GM21360 (cell line): ENCODE data around the gene CDCA3.

Experiments
- ATAC-seq: cut with Tn5 transposase; IDR thresholded peaks from one replicate; pipeline ENCODE4 v1.9.1; 2021; ENCODE audit warnings: mild to moderate bottlenecking, moderate library complexity; ENCODE audit not compliant: unreplicated experiment

Gene CDCA3

DNA sequence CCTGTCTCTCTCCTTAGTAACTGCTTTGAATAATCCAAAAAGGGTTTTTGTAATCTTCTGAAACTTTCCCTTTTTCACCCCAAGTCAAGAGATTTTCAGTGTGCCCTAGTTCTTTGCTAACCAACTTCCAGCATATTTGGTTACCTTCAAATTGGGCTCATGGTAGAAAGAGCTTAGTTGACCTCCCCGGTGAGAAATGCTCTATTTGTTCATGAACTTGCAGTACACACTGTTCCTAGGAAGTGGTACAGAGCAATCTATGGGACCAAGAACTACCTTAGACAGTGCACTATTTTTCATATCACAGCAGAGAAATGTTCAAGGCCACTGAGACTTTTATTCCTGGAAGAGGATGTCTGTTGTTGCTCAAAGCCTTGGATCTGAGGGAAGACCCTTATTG, 2.5 kb upstream of the CDCA3 start:
- ATAC-seq, result no peak

DNA sequence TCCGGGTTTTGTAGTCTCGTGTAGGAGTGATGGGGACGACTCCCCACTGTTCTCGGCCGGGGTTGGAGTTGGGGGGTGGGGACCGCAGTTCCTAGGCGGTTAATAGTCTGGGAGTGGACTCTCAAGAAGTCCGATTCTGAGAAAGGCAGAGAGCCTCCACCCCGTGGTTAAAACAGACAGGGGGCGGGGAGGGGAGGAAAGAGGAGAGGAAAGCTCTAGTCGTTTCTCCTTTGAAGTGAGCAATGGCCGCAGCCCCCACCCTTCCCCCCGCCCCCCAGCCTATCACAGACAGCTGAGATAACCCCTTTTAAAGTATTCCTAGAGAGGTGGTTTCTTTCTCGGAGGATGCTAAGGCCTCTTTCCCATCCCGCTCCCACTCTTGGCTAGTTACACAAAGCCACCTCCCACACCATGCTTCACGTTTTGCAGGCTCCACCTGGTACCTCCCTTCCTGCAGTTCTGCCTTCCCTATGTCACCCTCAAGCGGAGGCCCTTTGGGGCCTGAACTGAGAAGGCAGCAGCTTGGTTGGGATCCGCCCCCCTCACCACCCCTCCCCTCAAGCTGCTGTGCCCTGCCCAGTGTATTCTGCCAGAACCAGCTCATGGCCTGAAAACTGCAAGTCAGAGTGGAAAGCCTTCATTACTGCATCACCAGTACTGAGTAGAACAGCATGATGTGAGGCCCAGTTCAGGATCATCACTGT, 1.7 kb upstream of the CDCA3 start:
- ATAC-seq, result no peak

DNA sequence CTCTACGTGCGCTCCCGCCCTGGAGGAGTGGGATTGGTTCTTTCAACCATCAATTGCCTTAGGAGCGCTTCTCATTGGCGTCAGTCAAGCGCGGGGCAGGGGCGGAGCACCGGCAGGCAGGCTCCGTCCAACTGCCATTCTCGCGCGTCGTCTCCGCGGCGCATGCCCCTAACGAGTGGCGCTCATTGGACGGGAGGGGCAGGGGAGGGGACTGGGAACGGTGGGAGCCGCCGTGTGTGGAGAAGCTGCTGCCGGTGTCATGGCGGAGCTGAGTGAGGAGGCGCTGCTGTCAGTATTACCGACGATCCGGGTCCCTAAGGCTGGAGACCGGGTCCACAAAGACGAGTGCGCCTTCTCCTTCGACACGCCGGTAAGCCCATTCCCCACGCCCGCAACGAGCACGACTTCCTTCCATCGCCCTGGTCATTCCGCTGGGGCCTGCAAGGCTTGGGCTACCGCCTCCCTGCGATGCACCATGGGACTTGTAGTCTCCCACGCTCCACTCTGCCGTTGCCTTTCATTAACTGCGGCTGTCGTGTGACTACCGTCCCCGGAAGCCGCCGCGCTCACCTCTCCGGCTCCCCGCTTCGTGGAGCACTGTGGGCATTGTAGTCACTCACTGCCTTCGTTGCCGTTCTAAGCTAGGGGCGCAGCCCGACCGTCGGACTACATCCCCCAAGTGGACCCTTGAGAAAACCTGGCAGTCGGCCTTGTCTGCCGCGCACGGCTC, 1.0 kb upstream of the CDCA3 start, which contains the start of gene USP5:
Gene USP5 (plus strand): TSS at position 230 of the 730 bp plus-strand sequence. CDS start 30 bp downstream, at position 260.
- peak; percentile 75 for ATAC-seq

DNA sequence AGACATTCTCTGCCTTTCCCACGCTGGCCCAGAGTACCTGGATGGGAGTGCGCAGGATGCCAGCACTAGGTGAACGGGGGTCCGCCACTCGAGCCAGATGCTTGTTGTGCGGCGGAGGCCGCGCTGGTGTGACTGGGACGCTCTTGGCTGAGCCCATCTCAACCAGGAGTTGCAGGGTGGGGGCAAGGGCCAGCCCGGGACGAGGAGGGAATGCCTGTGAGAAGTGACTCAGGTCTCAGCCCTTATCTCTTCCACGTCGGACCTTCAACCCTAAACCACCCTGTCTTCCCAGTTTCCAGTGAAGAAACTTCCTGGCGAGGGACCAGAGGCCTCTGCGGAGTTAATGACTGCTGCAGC, 312 bp downstream of the CDCA3 start:
- no peak for ATAC-seq

DNA sequence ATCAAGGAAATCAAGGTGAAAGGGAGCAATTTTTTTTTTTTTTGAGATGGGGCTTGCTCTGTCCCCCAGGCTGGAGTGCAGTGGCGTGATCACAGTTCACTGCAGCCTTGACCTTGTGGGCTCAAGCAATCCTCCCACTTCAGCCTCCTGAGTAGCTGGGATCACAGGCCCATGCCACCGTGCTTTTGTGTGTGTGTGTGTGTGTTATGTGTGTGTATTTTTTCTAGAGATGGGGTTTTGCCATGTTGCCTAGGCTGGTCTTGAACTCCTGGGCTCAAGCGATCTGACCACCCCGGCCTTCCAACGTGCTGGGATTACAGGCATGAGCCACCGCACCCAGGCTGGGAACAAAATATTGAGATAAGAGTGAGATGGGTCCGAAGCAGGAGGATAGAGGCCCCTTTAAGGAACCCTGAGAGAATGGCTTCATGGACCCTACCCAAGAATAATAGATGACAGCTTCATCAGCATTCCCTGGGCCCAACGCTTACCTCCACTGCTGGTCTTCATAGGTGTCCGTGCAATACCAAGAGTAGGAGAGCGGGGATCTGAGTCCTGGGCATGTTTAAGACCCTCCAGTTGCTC, 1.0 kb downstream of the CDCA3 start:
- ATAC-seq, result no peak

DNA sequence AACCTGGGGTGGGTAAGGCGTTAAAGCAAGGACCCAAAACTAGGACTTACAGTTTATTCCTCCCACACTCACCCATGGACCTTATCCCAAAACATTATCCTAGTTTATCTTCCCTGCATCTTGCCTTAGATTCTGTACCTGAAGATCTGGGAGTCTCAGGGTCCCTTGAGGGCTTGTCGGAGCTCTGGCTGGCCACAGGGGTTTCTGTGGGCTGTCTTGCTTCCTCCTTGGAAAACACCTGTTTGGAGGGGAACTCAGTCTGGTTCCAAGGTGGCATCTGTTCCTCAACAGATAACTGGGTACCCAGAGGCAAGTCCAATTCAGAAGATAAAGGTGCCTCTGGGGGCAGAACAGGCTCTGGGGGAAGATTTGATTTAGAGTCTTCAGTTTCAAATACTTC, 1.7 kb downstream of the CDCA3 start:
- ATAC-seq, result no peak

DNA sequence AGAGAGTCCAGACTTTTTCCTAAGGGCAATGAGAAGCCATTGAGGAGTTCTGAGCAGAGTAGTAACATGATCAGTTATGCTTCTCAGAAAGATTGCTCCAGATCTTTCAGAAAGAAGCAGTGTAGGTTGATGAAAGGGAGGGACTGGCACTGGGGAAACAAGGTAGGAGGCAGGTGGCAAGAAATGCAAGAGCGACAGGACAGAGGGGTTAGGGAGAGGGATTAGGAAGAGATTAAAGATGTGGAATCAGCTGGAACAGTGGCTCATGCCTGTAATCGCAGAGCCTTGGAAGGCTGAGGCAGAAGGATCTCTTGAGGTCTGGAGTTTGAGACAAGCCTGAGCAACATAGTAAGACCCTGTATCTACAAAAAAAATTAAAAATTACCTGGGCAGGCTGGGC, 3.4 kb downstream of the CDCA3 start:
- ATAC-seq, result no peak

DNA sequence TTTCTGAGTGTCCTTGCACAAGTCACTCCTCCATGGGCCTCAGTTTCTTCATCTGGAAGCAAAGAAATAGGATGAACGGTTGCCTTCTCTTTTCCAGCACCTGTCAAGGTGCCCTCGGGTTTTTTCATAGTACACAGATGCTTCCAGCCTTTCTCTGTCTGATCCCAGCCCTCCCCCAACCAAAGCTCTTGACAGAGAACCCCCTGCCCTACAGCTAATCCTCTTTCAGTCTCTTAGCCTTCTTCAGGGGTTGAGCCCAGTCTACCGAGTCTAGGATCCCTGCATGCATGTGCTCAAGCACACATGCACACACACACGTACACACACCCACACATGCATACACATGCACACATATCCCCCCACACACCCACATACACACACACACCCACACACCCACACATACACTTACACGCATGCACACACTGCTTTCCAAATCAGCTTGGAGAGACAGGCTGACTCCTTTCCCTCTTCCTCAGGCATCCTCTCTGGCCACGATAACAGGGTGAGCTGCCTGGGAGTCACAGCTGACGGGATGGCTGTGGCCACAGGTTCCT, 4.7 kb downstream of the CDCA3 start:
- ATAC-seq, result no peak

DNA sequence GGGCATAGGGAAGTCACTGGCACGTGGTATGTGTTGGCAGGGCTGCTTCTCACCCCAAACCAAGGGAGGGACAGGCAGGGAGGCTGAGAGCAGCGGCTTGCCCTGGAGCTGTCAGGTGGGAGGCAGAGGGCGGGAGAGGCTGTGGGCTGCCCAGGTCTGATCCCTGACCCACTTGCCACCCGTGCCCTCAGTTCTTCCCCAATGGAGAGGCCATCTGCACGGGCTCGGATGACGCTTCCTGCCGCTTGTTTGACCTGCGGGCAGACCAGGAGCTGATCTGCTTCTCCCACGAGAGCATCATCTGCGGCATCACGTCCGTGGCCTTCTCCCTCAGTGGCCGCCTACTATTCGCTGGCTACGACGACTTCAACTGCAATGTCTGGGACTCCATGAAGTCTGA, 5.7 kb downstream of the CDCA3 start:
- no peak for ATAC-seq

DNA sequence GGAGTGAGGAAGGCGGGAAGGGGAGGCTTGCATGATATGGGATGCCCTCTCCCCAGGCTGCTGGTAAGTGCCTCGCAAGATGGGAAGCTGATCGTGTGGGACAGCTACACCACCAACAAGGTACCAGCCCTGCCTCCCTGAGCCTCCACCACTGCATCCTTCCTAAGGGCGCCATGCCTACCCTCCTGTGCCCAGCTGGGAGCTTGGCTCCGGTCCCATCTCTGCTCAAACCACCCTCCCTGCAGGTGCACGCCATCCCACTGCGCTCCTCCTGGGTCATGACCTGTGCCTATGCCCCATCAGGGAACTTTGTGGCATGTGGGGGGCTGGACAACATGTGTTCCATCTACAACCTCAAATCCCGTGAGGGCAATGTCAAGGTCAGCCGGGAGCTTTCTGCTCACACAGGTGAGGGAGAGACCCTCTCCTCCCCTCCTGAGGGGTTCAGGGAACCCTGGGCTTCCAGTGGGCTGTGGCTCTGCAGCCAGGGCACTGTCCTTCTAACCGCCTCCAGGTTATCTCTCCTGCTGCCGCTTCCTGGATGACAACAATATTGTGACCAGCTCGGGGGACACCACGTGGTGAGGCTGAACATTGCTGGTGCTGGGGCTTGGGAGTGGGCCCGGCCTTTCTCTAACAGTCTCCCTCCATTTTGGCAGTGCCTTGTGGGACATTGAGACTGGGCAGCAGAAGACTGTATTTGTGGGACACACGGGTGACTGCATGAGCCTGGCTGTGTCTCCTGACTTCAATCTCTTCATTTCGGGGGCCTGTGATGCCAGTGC, 7.8 kb downstream of the CDCA3 start:
- no peak for ATAC-seq

DNA sequence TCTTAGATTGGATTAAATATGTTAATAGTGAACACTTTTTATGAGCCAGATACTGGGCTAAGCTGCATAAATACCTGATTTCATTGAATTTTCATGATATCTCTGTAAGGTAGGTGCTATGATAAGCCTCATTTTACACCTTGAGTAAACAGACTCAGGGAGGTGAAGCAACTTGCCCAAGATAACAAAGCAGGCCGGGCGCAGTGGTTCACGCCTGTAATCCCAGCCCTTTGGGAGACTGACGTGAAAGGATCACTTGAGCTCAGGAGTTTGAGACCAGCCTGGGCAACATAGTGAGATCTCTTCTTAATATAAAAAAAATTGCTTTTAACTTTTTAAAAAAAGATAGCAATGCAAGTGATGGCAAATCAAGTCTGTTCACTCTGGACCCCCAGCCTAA, 9.0 kb downstream of the CDCA3 start:
- no peak for ATAC-seq

DNA sequence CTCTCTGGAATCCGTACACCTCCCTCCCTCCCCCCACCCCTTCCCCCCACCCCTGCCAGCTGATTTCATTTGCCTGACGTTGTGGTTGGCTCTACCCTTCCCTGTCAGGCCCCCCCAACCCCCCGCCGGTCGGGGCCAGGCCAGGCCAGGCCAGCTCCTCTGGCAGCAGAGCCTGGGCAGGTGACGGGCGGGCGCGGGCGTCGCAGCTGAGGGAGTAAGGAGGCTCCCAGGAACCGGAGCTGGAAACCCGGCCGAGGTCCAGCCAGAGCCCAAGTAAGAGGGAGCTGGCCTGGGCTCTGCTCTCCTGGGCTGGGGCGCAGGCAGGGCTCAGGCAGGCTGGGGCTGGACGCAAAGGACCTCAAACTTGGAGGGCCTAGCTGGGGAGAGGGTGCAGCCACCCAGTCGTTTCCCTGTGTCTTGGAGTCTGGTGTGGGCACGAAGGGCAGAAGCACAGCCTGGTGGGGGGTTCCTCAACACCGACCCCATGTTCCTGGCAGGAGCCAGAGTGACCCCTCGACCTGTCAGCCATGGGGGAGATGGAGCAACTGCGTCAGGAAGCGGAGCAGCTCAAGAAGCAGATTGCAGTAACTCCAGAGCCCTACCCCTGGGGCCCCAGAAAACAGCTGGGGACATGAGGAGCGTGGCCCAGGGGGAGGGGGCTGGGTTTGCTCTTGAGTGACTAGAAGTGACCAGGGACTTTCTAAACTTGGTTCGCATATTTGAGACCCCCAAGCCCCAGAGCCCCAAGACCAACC, 10.1 kb downstream of the CDCA3 start, which contains the start of gene GNB3:
Gene GNB3 (plus strand): TSS at position 165 of the 755 bp plus-strand sequence. CDS start 363 bp downstream, at position 528.
- ATAC-seq, result no peak

DNA sequence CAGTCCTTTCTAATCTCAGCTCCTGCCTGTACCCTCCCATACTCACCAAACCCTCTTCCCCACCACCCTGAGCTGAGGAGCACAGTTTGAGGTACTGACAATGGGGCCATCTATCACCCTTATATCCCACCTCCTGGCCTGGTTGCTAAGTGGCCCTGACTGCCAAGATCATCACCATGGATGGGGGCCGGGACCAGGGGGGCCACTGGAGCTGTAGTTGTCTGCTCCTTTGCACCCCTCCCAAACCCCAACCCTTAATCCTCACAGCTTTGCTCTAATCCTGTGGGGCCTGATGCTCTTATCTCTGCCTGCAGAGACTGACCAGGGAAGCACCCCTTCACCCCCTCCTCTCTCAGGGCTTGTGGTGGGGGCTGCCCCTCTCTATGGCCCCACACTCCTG, 10.8 kb downstream of the CDCA3 start:
- ATAC-seq, result no peak

DNA sequence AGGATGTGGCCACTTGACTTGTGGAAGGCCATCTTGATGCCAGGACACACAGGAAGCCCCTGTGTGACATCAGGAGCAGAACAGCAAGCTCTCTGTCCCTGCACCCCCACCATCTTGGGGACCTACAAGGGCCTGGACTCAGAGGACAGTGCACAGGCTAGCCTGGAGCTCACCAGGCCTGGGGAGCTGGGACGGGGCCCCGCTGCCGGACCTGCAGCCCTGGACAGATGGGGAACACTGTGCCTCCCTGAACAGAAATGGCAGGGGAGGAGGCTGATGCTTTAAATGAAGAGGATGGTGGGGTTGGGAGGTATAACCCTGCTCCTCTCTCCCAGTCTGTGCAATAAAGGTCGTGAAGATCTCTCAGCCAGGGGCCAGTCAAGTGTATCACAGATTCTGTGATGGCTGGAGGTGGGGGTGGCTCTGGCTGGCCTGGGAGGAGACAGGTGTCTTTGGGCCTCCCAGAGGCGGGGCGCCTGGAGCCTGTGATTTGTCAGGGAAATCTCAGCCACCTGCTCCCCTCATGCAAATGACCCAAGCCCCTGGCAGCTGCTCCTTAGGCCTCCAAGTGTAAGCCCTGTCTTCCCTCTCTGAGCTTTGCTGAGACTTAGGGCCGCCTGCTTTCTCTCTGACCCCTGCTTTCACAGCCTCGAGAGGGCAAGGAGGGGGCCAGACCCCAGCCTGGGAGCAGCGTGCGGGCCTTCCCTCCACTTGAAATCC, 11.4 kb downstream of the CDCA3 start:
- peak; percentile 58 for ATAC-seq

DNA sequence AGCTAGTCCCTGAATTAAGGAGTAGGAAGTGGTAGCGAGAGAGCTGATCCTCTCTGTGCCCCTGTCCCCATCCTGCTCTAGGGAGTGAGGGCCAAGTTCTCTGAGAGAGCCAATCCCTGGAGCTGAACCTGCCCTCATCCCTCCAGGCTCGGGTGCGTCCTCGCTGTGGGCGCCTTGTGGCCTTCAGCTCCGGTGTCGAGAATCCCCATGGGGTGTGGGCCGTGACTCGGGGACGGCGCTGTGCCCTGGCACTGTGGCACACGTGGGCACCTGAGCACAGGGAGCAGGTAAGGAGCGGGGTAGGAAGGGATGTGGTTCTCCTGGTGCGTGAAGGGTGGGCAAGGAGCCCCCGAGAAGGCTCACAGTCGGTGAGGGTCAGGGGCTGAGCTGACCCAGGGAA, 12.2 kb downstream of the CDCA3 start:
- ATAC-seq, result no peak

DNA sequence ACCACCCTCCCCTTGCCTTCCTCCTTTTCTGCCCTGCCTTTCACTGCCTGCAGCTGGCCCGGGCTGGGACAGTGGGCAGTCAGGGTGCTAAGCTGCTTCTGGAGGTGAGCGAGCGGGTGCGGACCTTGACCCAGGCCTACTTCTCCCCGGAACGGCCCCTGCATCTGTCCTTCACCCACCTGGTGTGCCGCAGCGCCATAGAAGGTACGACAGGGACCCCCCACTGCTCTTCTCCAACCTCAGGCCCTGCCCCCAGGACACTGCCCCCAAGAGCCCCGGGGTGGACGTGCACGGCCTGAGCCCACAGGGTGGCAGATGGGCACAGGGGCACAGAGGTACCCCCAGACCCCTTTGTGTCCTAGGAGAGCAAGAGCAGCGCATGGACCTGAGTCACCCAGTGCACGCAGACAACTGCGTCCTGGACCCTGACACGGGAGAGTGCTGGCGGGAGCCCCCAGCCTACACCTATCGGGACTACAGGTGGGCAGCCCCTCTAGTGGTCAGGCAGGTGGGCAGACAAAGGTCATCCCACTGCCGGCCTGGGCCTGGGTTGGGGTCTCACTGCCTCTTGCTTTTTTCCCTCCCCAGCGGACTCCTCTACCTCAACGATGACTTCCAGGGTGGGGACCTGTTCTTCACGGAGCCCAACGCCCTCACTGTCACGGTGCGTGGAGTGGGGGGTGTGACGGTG, 13.6 kb downstream of the CDCA3 start:
- ATAC-seq, result no peak

DNA sequence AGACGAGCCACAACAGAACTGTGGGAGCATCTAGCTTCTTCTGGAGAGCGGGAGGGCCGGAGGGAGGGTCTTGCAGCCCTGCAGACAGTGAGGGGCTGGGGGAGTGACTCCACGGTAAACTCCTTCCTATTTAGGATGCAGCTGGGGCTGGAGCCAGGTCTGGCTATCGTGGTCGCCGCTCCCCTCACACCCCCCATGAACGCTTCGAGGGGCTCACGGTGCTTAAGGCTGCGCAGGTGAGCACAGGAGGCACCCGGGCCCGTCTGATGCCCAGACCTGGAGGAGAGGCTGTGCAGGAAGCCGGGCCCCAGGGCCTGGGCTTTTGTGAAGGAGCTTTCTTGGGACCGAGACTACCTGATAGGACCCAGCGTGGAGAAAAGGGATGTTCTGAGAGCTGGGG, 14.2 kb downstream of the CDCA3 start:
- no peak for ATAC-seq

DNA sequence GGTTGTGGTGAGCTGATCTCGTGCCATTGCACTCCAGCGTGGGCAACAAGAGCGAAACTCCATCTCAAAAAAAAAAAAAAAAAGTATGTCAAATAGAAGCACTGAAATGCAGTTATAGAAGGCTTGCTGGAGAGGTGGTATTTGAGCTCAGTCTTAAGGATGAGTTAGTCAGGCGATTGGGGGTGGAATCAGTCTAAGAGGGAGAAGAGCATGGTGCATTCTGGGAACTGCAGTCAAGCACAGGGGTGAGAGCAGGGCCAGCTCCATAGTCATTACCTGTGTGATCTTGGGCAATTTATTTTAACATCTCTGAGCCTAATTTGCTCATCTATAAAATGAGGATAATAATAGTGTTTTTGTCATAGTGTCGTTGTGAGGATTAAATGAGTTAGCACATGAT, 16.2 kb downstream of the CDCA3 start:
- ATAC-seq, result no peak

DNA sequence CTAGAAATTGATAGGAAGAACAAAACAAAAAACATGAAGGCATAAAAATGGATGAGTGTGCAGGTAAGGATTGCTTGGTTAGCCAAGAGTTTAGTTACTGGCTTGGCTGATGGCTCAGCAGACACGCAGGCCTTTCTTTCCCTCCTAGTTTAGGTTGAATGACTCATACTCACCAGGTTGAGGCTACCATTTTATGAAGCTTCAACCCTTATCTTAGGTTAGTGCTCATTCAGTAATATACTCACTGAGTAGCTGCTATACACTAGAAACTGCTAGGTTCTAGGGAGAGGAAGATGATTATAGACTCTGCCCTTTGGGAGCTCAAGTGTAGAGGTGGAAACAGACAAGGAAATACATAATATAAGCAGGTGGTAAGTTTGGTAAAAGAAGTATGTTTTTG, 16.8 kb downstream of the CDCA3 start:
- ATAC-seq, result no peak
